Dendritic cell treated with granulocyte-macrophage colony-stimulating factor and Interleukin-4, amounts not matched to agents 40 ng/mL and 50 ng/mL, for 4 days (primary cell): Measurements from ENCODE around the gene TOP2B.

Experiments used
- H3K27ac Mint-ChIP-seq: one replicate; pipeline ENCODE4 v1.8.0; 2022; ENCODE audit warnings: mild to moderate bottlenecking, mixed read lengths
- H3K27me3 Mint-ChIP-seq: one replicate; pipeline ENCODE4 v1.8.0; 2022; ENCODE audit warnings: mild to moderate bottlenecking, mixed read lengths
- H3K36me3 Mint-ChIP-seq: one replicate; pipeline ENCODE4 v1.8.0; 2022; ENCODE audit warnings: low read depth, mixed read lengths
- H3K4me1 Mint-ChIP-seq: one replicate; pipeline ENCODE4 v1.8.0; 2022; ENCODE audit warnings: low read depth, mixed read lengths
- H3K4me3 Mint-ChIP-seq: one replicate; pipeline ENCODE4 v1.8.0; 2022; ENCODE audit warnings: mild to moderate bottlenecking, moderate library complexity, mixed read lengths
- H3K9me3 Mint-ChIP-seq: one replicate; pipeline ENCODE4 v1.8.0; 2022; ENCODE audit warnings: mixed read lengths
- intact Hi-C: fragments of 100-400 bp; cut with micrococcal nuclease; formaldehyde crosslinking; loops from one replicate; pipeline ENCODE4 v1.15.0; 2022

Gene TOP2B, protein sequence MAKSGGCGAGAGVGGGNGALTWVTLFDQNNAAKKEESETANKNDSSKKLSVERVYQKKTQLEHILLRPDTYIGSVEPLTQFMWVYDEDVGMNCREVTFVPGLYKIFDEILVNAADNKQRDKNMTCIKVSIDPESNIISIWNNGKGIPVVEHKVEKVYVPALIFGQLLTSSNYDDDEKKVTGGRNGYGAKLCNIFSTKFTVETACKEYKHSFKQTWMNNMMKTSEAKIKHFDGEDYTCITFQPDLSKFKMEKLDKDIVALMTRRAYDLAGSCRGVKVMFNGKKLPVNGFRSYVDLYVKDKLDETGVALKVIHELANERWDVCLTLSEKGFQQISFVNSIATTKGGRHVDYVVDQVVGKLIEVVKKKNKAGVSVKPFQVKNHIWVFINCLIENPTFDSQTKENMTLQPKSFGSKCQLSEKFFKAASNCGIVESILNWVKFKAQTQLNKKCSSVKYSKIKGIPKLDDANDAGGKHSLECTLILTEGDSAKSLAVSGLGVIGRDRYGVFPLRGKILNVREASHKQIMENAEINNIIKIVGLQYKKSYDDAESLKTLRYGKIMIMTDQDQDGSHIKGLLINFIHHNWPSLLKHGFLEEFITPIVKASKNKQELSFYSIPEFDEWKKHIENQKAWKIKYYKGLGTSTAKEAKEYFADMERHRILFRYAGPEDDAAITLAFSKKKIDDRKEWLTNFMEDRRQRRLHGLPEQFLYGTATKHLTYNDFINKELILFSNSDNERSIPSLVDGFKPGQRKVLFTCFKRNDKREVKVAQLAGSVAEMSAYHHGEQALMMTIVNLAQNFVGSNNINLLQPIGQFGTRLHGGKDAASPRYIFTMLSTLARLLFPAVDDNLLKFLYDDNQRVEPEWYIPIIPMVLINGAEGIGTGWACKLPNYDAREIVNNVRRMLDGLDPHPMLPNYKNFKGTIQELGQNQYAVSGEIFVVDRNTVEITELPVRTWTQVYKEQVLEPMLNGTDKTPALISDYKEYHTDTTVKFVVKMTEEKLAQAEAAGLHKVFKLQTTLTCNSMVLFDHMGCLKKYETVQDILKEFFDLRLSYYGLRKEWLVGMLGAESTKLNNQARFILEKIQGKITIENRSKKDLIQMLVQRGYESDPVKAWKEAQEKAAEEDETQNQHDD (N-terminal part only)

GRCh38 chr3:25664812-25665314 lies at the start of gene TOP2B:
Gene TOP2B, minus strand, starts transcription at chr3:25664907. Its CDS starts 610 bp downstream, at chr3:25664297.
- Mint-ChIP-seq H3K9me3 (no peaks in the 10 kb centered on the region), H3K27ac (peak within 1 kb of the TSS; percentile 97), H3K4me1 (peaks cover 29% of the 10 kb centered on the region), H3K36me3 (peaks cover 25% of the 10 kb centered on the region), H3K27me3 (no peaks in the 10 kb centered on the region), H3K4me3 (peak within 1 kb of the TSS; percentile 94)
- intact Hi-C loops: loop anchor here (1.0 kb wide), 1 partner anchor 118 kb away; the partner anchor contains the start of gene NGLY1

- Mint-ChIP-seq H3K9me3 (no peaks in the 10 kb centered on the region), H3K4me3 (no peak overlapping the region)
- intact Hi-C loops: no loop called here
Observed at GRCh38 chr3:25713341-25713985, 48.8 kb upstream of the TOP2B start.

DNA sequence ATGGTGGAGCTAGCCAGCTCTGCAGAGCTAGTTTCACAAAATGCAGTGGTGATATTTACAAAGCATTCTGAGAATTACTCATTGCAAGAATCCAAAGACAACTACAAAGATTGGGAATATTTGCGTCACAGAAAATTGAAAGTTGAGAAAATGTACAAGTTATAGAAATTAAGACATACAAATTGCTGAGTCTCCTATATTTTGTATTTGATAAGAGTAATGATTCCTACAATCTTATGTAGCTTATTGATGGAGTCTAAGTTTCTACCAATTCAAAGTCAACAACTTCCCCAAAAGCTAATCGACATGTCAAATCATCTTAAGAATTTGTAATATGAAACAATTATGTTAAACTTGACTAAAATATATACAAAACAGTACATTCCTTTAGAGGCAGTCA lies 46.4 kb upstream of the TOP2B start:
- peaks cover 9% of the 10 kb centered on the region for H3K4me1 Mint-ChIP-seq
- H3K36me3 Mint-ChIP-seq: no peaks in the 10 kb centered on the region
- intact Hi-C loops: no loop called here
- no peaks in the 10 kb centered on the region for H3K9me3 Mint-ChIP-seq
- no peak overlapping the region for H3K27ac Mint-ChIP-seq
- H3K4me3 Mint-ChIP-seq: no peak overlapping the region
- peaks cover 2% of the 10 kb centered on the region for H3K27me3 Mint-ChIP-seq

More at GRCh38 chr3:25713341-25713985, 48.8 kb upstream of the TOP2B start:
- no peak overlapping the region for H3K27ac Mint-ChIP-seq
- H3K36me3 Mint-ChIP-seq: peaks cover 6% of the 10 kb centered on the region
- H3K27me3 Mint-ChIP-seq: peaks cover 2% of the 10 kb centered on the region
- H3K4me1 Mint-ChIP-seq: peaks cover 9% of the 10 kb centered on the region

DNA sequence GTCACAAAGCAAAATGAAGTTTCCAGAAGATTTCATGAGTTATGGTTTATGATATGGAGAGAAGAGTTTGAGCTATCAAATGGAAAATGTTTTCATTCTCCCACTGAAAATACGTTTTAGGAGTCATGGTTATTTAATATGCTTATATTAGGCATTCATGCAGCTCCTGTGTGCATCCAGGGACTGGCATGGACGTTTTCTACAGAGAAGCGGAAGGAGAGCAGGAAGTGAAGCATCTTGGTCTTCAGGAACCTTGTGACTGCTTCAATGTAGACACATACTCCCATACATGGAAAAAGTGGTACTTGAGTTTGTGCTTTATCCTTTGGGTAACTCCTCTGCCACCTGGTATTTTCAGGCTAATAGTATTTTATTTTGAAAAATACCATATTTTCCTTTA lies 43.3 kb upstream of the TOP2B start:
- intact Hi-C loops: no loop called here
- Mint-ChIP-seq H3K9me3 (no peaks in the 10 kb centered on the region), H3K27me3 (peaks cover 3% of the 10 kb centered on the region), H3K27ac (no peak overlapping the region), H3K4me3 (no peak overlapping the region), H3K4me1 (peaks cover 9% of the 10 kb centered on the region), H3K36me3 (no peaks in the 10 kb centered on the region)

DNA sequence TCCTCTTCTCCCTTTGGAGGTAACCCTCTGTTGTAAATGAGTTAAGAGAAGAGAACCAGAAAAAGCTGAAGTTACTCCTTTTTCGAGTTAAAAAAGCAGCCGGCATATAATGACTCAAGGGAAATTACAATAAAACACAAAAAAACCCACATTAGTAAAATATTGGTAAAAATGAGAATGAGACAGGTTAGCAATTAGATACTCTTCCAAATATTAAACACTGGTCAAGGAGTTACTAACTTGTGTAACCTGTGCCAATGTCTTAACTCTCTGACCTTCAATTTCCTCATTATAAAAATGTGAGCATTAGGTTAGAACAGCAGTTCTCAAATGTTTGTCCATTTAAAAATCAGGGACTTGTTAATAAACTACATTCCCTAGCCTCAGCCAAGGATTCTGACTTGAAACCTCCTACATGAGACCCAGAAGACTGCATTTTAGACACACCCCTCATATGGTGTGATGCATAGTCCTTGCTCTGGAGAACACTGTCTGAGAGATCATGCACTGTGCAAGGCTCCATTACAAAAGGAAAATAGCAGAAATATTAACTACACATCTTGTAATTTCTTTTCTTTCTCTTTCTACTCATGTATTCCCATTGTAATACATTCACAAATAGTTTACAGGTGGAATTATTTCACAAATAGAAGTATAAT lies 42.7 kb upstream of the TOP2B start:
- Mint-ChIP-seq H3K36me3 (no peaks in the 10 kb centered on the region), H3K27me3 (peaks cover 7% of the 10 kb centered on the region), H3K4me1 (peaks cover 13% of the 10 kb centered on the region), H3K4me3 (no peak overlapping the region), H3K9me3 (no peaks in the 10 kb centered on the region), H3K27ac (no peak overlapping the region)
- intact Hi-C loops: no loop called here

DNA sequence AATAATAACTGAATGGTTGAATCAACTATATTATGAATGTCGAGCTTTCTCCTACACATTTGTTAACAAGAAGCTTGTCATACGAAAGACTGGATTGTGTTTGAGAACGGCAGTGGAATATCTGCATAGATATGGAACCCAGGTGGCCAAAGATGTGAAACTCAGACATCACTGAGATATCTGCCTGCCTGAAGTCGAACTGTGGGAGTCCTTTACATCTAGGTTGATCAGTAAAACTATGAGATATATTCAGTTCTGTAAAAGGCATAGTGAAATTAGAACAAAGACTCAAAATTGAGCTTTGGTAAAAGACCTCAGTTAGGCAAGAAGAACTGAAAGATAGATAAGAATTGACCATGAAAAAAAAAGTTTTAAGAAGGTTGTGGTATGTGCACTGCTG lies 41.5 kb upstream of the TOP2B start:
- intact Hi-C loops: no loop called here
- Mint-ChIP-seq H3K27ac (no peak overlapping the region), H3K4me3 (no peak overlapping the region), H3K27me3 (peaks cover 7% of the 10 kb centered on the region), H3K4me1 (peaks cover 5% of the 10 kb centered on the region), H3K36me3 (no peaks in the 10 kb centered on the region), H3K9me3 (no peaks in the 10 kb centered on the region)

GRCh38 chr3:25697553-25697952 lies 32.8 kb upstream of the TOP2B start:
- peaks cover 17% of the 10 kb centered on the region for H3K27me3 Mint-ChIP-seq
- peaks cover 24% of the 10 kb centered on the region for H3K4me1 Mint-ChIP-seq
- no peaks in the 10 kb centered on the region for H3K9me3 Mint-ChIP-seq
- H3K4me3 Mint-ChIP-seq: no peak overlapping the region
- intact Hi-C loops: no loop called here
- no peak overlapping the region for H3K27ac Mint-ChIP-seq
- H3K36me3 Mint-ChIP-seq: no peaks in the 10 kb centered on the region

DNA sequence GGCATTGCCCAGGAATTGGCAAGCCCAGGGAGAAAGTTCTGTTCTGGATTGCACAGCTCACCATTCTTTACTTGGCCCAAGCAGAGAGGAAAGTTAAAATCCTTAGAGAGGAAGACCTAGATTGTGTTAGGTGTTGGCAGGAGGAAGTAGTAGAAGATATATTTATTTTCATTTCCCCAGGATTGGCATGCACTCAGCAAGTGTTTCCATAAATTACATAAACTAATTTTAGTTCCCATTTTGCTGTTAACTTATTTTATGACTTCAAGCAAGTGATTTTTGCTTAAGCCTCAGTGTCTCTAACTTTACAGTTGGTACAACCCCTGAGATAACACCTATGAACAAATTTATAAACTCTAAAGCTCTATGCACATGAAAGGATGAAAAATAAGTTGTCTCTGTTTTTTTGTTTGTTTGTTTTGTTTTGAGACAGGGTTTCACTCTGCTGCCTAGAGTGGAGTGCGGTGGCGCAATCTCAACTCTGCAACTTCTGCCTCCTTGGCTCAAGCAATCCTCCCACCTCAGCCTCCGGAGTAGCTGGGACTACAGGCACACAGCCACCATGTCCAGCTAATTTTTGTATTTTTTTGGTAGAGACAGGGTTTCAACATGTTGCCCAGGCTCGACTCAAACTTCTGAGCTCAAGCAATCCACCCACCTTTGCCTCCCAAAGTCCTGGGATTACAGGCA lies 31.2 kb upstream of the TOP2B start:
- no peaks in the 10 kb centered on the region for H3K9me3 Mint-ChIP-seq
- H3K4me1 Mint-ChIP-seq: peaks cover 29% of the 10 kb centered on the region
- intact Hi-C loops: no loop called here
- H3K27ac Mint-ChIP-seq: peak overlapping the region; percentile 71
- peak overlapping the region; percentile 45 for H3K4me3 Mint-ChIP-seq
- H3K27me3 Mint-ChIP-seq: peaks cover 31% of the 10 kb centered on the region
- no peaks in the 10 kb centered on the region for H3K36me3 Mint-ChIP-seq

DNA sequence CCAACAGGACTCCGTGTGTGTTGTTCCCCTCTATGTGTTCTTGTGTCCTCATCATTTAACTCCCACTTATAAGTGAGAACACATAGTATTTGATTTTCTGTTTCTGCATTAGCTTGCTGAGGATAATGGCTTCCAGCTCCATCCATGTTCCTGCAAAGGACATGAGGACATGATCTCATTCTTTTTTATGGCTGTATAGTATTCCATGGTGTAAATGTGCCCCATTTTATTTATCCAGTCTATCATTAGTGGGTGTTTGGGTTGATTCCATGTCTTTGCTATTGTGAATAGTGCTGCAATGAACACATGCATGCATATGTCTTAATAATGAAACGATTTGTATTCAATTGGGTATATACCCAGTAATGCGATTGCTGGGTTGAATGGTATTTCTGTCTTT lies 28.5 kb upstream of the TOP2B start:
- Mint-ChIP-seq H3K4me1 (peaks cover 44% of the 10 kb centered on the region), H3K36me3 (no peaks in the 10 kb centered on the region), H3K27ac (no peak overlapping the region), H3K9me3 (no peaks in the 10 kb centered on the region), H3K4me3 (no peak overlapping the region), H3K27me3 (peaks cover 45% of the 10 kb centered on the region)
- intact Hi-C loops: no loop called here

- Mint-ChIP-seq H3K27me3 (peaks cover 50% of the 10 kb centered on the region), H3K4me3 (no peak overlapping the region), H3K36me3 (no peaks in the 10 kb centered on the region), H3K9me3 (no peaks in the 10 kb centered on the region), H3K4me1 (peaks cover 49% of the 10 kb centered on the region), H3K27ac (no peak overlapping the region)
- intact Hi-C loops: no loop called here
Observed at GRCh38 chr3:25692341-25692740, 27.6 kb upstream of the TOP2B start.

GRCh38 chr3:25690768-25691533 lies 26.2 kb upstream of the TOP2B start:
- peaks cover 49% of the 10 kb centered on the region for H3K27me3 Mint-ChIP-seq
- no peak overlapping the region for H3K4me3 Mint-ChIP-seq
- no peaks in the 10 kb centered on the region for H3K36me3 Mint-ChIP-seq
- no peak overlapping the region for H3K27ac Mint-ChIP-seq
- intact Hi-C loops: no loop called here
- no peaks in the 10 kb centered on the region for H3K9me3 Mint-ChIP-seq
- peaks cover 41% of the 10 kb centered on the region for H3K4me1 Mint-ChIP-seq

DNA sequence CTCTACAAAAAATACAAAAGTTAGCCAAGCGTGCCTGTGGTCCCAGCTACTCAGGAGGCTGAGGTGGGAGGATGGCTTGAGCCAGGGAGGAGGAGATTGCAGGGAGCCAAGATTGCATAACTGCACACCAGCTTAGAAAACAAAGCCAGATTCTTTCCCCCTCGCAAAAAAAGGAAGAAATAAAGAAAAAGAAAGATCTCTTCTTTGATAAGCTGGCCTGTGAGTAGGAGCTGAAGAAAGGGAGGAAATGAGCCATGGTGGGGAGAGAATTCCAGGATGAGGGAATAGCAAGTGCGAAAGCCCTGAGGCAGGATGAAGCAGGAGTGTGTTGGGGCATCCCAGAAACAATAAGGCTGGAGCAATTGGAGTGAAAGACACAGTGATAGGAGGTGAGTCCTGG lies 24.5 kb upstream of the TOP2B start:
- peaks cover 46% of the 10 kb centered on the region for H3K27me3 Mint-ChIP-seq
- peak overlapping the region; percentile 9 for H3K27ac Mint-ChIP-seq
- intact Hi-C loops: no loop called here
- H3K36me3 Mint-ChIP-seq: no peaks in the 10 kb centered on the region
- H3K4me3 Mint-ChIP-seq: no peak overlapping the region
- H3K4me1 Mint-ChIP-seq: peaks cover 39% of the 10 kb centered on the region
- no peaks in the 10 kb centered on the region for H3K9me3 Mint-ChIP-seq
